Bronchial epithelial cell (primary cell): ENCODE data around the gene EDEM1. TPM values are rescaled to one million over a fixed set of nuclear protein-coding genes. Genes with fewer than 3 reads are reported as not detected.

ENCODE experiments used
- DNase-seq: peaks from one replicate; pipeline ENCODE4 v3.0.0-alpha.2; 2010; ENCODE audit warnings: low read depth
- FAIRE-seq: peaks from 2 replicates; lab custom pipeline; 2011; peaks lifted over from hg19 to GRCh38; lab: Jason Lieb, UNC
- H3K27me3 ChIP-seq: 2 replicates; pipeline ENCODE4 v1.5.1; 2011; ENCODE audit warnings: low read length; ENCODE audit not compliant: control insufficient read depth, insufficient read depth
- H3K36me3 ChIP-seq: 2 replicates; pipeline ENCODE4 v1.5.1; 2011; ENCODE audit warnings: low read length; ENCODE audit not compliant: control insufficient read depth, insufficient read depth
- H3K4me3 ChIP-seq: 2 replicates; pipeline ENCODE4 v1.5.1; 2011; ENCODE audit warnings: mild to moderate bottlenecking, low read depth, low read length, control low read depth
- CTCF ChIP-seq: IDR thresholded peaks from 2 replicates; pipeline ENCODE4 v1.5.1; 2011; ENCODE audit warnings: mild to moderate bottlenecking, moderate library complexity, low read length, control low read depth, inconsistent platforms; ENCODE audit not compliant: insufficient read depth, severe bottlenecking
- total RNA-seq: library from RNA; depleted of rRNA; stranded (reverse); fragments of >200 nt; gene quantifications from 2 replicates; pipeline ENCODE4 v1.2.1, GENCODE V29; 2014

Gene EDEM1
- total RNA-seq, 1 donor from 2014 or later, result 37.6 TPM

- peaks cover 23% of the 10 kb centered on the region for H3K36me3 ChIP-seq
- no peak for FAIRE-seq
- TF ChIP-seq CTCF, result no peak
Measured at GRCh38 chr3:5198313-5198677, 10.8 kb downstream of the EDEM1 start.

GRCh38 chr3:5198986-5199731 lies 11.7 kb downstream of the EDEM1 start:
- Histone ChIP-seq H3K27me3 (no peaks in the 10 kb centered on the region), H3K36me3 (peaks cover 24% of the 10 kb centered on the region), H3K4me3 (no peak overlapping the region)
- FAIRE-seq (no peak), DNase-seq (no peak)
- no peak for TF ChIP-seq CTCF

More at GRCh38 chr3:5198313-5198677, 10.8 kb downstream of the EDEM1 start:
- Histone ChIP-seq H3K4me3 (no peak overlapping the region), H3K27me3 (no peaks in the 10 kb centered on the region)
- DNase-seq, result peak; percentile 55

GRCh38 chr3:5201536-5201935 lies 14.0 kb downstream of the EDEM1 start:
- Histone ChIP-seq H3K36me3 (peaks cover 31% of the 10 kb centered on the region), H3K4me3 (no peak overlapping the region), H3K27me3 (no peaks in the 10 kb centered on the region)
- no peak for TF ChIP-seq CTCF
- DNase-seq, result no peak
- FAIRE-seq, result no peak

GRCh38 chr3:5202222-5202621 lies 14.7 kb downstream of the EDEM1 start:
- peaks cover 33% of the 10 kb centered on the region for H3K36me3 ChIP-seq

GRCh38 chr3:5205165-5205941 lies 17.8 kb downstream of the EDEM1 start:
- DNase-seq, result no peak
- TF ChIP-seq CTCF, result no peak
- H3K4me3 ChIP-seq, result no peak overlapping the region
- no peaks in the 10 kb centered on the region for H3K27me3 ChIP-seq
- no peak for FAIRE-seq
- H3K36me3 ChIP-seq, result peaks cover 35% of the 10 kb centered on the region

More at GRCh38 chr3:5202222-5202621, 14.7 kb downstream of the EDEM1 start:
- TF ChIP-seq CTCF, result no peak
- no peak for DNase-seq
- H3K4me3 ChIP-seq, result no peak overlapping the region
- no peak for FAIRE-seq
- no peaks in the 10 kb centered on the region for H3K27me3 ChIP-seq
